ENCODE measurements around the gene SPRYD3. TPM values are rescaled to one million over a fixed set of nuclear protein-coding genes. Genes with fewer than 3 reads are reported as not detected.

SPRYD3 gene
- total RNA-seq, 4 donors from 2014 or later = 10.1 to 27.0 (median 21.9) TPM

DNA sequence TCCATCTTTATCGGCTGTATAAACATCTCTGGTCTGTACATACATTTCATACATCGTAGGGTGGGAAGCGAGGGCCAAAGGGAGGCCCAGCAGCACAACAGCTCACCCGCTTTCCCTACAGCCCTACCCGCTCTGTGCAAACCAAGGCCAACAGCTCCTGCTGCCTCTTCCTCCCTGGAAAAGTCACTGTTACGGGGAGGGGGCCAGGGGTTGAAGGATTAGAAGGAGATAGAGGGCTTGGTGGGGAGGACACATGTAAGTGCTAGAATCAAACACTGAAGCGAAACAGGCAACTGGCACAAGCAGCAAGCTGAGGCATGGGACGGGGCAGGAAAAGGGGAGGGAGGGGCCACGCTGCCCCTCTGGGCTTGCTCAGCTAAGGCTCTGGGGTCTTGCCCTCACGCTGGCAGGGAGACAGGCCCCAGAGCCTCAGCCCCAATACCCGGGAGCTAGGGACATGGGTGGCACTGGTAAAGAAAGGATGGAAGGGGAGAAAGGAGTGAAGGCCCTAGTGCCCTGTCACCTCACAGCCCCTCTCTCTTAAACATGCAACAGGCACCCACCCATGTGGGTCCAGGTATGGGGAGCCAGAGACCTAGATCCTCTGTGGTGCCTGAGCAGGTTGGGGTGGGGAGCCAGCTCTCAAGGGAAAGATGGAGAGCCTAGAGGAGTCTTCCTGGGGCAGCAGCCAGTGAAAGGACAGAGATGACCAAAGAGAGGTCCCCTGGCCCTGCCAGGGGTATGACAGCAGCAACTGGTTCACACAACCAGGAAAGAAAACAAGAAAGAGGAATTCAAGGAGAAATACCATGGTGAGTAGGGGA, 14.4 kb downstream of the SPRYD3 start:
- DNase-seq = no peak

DNA sequence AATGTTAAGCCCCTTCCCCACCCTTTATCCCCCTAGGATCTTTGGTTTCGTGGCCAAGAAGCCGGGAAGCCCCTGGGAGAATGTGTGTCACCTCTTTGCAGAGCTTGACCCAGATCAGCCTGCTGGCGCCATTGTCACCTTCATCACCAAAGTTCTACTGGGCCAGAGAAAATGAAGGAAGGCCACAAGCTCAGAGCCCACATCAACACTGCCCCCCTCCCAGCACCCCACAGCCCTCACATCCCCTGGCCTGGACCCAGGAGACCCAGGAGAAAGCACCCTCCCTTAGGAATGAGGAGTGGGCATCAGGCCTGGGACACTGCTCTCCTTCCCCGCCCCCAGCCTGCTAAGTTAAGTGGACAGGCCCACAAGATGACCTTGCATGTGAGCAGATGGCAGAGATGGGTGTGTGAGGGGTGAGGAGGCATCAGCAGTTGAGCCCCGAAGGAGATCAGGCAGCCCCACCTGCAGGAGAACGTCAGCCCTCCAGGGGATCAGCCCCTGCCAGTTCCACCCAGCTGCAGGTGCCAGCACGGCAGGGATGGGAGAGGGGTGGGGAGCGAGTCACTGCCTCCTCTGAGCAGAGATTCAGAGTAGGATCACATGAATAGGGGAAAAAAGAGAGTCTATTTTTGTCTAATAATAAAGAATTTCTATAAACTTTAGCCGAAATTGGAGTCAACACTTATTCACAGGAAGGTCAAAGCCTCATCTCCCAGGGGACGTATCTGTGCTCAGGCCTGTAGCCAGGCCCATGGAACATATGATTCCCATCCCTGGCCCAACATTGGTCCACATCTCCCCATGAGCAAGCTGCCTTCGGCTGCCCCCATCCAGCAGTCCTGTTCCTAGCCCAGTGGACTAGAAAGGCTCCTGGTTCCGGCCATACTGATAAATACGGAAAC, 15.2 kb downstream of the SPRYD3 start:
- no peak overlapping the region for H3K4me3 ChIP-seq
- H3K4me1 ChIP-seq = peaks cover 6 to 28% (median 18%) of the 10 kb centered on the region in 4 donors
- TF ChIP-seq POLR2AphosphoS5 (IDR thresholded peaks at IDR 0.05) = peak in 1 of 3 donors; percentile 43
- no peak for TF ChIP-seq CTCF (IDR thresholded peaks at IDR 0.05)
- in situ Hi-C loops (cut with MboI; ENCODE audit: low pct_ligation_motif_present in 1 of 4, low pct_unique_long_range_greater_than_20kb in 1 of 4, low sequenced_read_pairs in 3 of 4) (loop anchor here in 3 of 4 donors (10.0 to 25.0 kb wide), 3 partner anchors 121 to 223 kb away; partner anchors contain the start of genes CSAD (in 2 of the 3), ZNF740 (in 2 of the 3), MYG1 (in 1 of the 3) and PFDN5 (in 1 of the 3)), intact Hi-C loops (cut with DNase I; ENCODE audit: low total_unique reads) (loop anchor here (1.0 to 10.0 kb wide), 3 partner anchors 37 to 221 kb away; no protein-coding TSS in a partner anchor)
- H3K9me3 ChIP-seq = no peaks in the 10 kb centered on the region
- peak overlapping the region; percentile 36 to 68 (median 52) for H3K27ac ChIP-seq
- H3K36me3 ChIP-seq = peaks cover 0 to 10% (median 0%) of the 10 kb centered on the region in 4 donors
- no peaks in the 10 kb centered on the region for H3K27me3 ChIP-seq
- peak; percentile 22 for DNase-seq
- WGBS, 2 donors (ENCODE audit: low coverage in 1 of 2) = 75% methylated on average over 13 of the region's 13 CpGs; no CpG with 5 or more reads in 1 of the 2 donors

More for the DNA sequence above, 14.4 kb downstream of the SPRYD3 start:
- Histone ChIP-seq H3K4me3 (no peak overlapping the region), H3K36me3 (peaks cover 0 to 10% (median 0%) of the 10 kb centered on the region in 4 donors), H3K4me1 (peaks cover 6 to 28% (median 18%) of the 10 kb centered on the region in 4 donors), H3K27ac (peak overlapping the region; percentile 36 to 68 (median 52)), H3K9me3 (no peaks in the 10 kb centered on the region), H3K27me3 (no peaks in the 10 kb centered on the region)
- intact Hi-C loops (cut with DNase I; ENCODE audit: low total_unique reads) (loop anchor here (1.0 to 10.0 kb wide), 3 partner anchors 36 to 220 kb away; no protein-coding TSS in a partner anchor), in situ Hi-C loops (cut with MboI; ENCODE audit: low pct_ligation_motif_present in 1 of 4, low pct_unique_long_range_greater_than_20kb in 1 of 4, low sequenced_read_pairs in 3 of 4) (loop anchor here in 3 of 4 donors (10.0 to 25.0 kb wide), 3 partner anchors 120 to 222 kb away; partner anchors contain the start of genes CSAD (in 2 of the 3), ZNF740 (in 2 of the 3), MYG1 (in 1 of the 3) and PFDN5 (in 1 of the 3))
- 84 to 100% methylated on average over 1 to 11 of the region's 11 CpGs for WGBS, 2 donors (ENCODE audit: low coverage in 1 of 2)
- TF ChIP-seq CTCF (IDR thresholded peaks at IDR 0.05) = no peak
- no peak for TF ChIP-seq POLR2AphosphoS5 (IDR thresholded peaks at IDR 0.05)
- TF ChIP-seq EP300 (IDR thresholded peaks at IDR 0.05; ENCODE audit: low read depth) = no peak
- TF ChIP-seq POLR2A (IDR thresholded peaks at IDR 0.05) = no peak

GRCh38 chr12:53062977-53063707, 16.0 kb downstream of the SPRYD3 start:
- WGBS, 2 donors (ENCODE audit: low coverage in 1 of 2) = 84% methylated on average over 14 of the region's 14 CpGs; no CpG with 5 or more reads in 1 of the 2 donors
- H3K27ac ChIP-seq = peak overlapping the region in 2 of 4 donors; percentile 30 to 68
- H3K4me1 ChIP-seq = peaks cover 6 to 28% (median 18%) of the 10 kb centered on the region in 4 donors
- no peak for TF ChIP-seq CTCF (IDR thresholded peaks at IDR 0.05)
- no peak for TF ChIP-seq POLR2A (IDR thresholded peaks at IDR 0.05)
- TF ChIP-seq EP300 (IDR thresholded peaks at IDR 0.05; ENCODE audit: low read depth) = no peak
- no peak for TF ChIP-seq POLR2AphosphoS5 (IDR thresholded peaks at IDR 0.05)
- intact Hi-C loops (cut with DNase I; ENCODE audit: low total_unique reads) (loop anchor here (10.0 kb wide), 2 partner anchors 132 to 222 kb away; no protein-coding TSS in a partner anchor), in situ Hi-C loops (cut with MboI; ENCODE audit: low pct_ligation_motif_present in 1 of 4, low pct_unique_long_range_greater_than_20kb in 1 of 4, low sequenced_read_pairs in 3 of 4) (loop anchor here in 3 of 4 donors (10.0 to 25.0 kb wide), 3 partner anchors 122 to 224 kb away; partner anchors contain the start of genes CSAD (in 2 of the 3), ZNF740 (in 2 of the 3), MYG1 (in 1 of the 3) and PFDN5 (in 1 of the 3))
- H3K9me3 ChIP-seq = no peaks in the 10 kb centered on the region
- H3K4me3 ChIP-seq = no peak overlapping the region
- no peaks in the 10 kb centered on the region for H3K27me3 ChIP-seq
- peaks cover 0 to 10% (median 0%) of the 10 kb centered on the region in 4 donors for H3K36me3 ChIP-seq
- DNase-seq = no peak

Measured in transverse colon (tissue), 4 donors.